GM19240 (cell line): ENCODE results near the gene ARMH3.
"Not testable (repeated sequence)": the region's sequence is repeated elsewhere in the genome, so short reads cannot be mapped to it uniquely, and the experiment has no call there.

Source experiments
- DNase-seq: peaks from one replicate; pipeline ENCODE4 v3.0.0; 2011; ENCODE audit warnings: low spot score; ENCODE audit not compliant: insufficient read length

The ARMH3 gene

DNA sequence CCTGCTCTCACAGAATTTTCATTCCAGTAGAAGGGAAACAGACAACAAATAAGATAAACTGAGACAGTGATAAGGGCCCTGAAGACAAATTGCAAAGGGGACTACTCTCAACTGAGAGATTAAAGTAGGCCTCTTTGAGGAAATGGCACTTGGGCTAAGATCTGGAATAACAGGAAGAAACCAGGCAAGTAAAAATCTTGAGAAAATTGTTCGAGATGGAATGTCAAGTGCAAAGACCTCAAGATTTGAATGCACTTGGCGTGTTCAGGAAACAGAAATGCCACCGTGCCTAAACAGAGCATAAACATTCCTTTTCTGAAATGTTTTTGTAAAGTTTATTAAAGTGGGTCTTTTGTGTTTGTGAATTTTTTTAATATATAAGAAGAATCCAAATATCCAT is 10.7 kb downstream of the ARMH3 start:
- DNase-seq = no peak

DNA sequence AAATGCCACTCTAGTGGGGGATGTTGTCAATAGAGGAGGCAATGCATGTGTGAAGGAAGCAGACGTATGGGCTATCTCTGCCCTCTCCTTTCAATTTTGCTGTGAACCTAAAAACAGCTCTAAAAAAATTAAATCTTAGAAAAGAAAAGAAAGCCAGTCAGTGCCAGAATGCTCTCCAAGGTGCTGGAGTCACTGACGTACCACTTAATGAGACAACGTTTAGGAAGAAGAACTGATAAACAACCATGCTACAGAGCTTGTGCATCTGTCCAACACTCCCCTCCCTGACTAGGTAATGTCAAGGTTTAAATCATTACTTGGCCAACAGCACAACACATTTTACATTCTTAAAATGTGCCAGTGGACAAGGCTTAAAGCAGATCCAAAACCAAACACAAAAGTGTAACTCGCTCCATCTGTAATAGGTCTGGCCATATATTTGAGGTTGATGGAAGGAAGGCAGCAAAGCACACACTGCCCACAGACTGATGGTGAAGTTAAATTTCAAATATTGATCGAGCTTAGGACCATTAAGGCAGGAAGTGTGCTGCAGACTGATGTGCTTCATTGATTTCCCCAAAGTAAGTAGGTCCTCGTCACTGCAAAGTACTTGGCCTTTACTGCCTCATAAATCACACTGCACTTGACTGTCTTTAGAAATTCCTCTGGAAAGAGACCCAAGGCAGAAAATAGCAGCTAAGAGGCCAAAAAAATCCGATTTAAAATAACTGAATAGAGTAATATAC is 15.5 kb downstream of the ARMH3 start:
- no peak for DNase-seq

DNA sequence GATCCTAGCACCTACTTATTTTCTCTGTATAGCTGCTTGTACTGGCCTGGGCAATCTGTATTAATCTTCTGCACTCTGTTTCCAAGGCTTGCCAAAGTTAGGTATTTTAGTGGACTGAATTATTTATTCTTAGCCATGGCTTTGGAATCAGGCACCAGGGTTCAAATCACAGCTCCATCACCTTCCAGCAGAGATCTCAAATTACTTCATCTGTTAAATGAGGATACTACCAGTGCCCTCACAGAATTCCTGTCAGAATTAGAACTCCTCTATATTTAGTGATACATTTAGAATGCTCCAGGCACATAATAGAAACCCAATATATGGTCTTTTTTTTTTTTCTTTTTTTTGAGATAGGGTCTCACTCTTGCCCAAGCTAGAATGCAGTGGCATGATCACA is 17.6 kb downstream of the ARMH3 start:
- DNase-seq = no peak

DNA sequence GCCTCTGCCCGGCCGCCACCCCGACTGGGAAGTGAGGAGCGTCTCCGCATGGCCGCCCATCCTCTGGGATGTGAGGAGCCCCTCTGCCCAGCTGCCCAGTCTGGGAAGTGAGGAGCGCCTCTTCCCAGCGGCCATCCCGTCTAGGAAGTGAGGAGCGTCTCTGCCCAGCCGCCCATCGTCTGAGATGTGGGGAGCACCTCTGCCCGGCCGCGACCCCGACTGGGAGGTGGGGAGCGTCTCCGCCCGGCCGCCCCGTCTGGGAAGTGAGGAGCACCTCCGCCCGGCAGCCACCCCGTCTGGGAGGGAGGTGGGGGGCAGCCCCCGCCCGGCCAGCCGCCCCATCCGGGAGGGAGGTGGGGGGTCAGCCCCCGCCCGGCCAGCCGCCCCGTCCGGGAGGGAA is 20.2 kb downstream of the ARMH3 start:
- not testable (repeated sequence) for DNase-seq

DNA sequence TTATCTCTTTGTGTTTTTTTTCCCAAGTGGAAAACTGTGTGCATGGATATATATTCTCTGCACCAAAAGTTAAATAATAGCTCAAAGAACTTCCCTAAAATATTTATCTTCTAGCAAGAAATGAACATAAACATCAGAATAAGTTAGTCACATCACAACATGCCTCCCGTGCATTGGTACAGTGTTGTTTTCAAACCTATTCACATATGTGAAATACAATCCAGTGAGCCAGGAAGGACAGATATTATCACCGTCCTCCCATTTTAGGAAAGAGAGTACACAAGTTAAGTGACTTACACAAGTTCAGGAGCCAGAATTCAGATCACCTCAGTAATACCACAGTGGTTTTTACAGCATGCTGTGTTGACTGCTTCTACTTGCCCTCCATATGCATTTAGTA is 22.2 kb downstream of the ARMH3 start:
- no peak for DNase-seq

DNA sequence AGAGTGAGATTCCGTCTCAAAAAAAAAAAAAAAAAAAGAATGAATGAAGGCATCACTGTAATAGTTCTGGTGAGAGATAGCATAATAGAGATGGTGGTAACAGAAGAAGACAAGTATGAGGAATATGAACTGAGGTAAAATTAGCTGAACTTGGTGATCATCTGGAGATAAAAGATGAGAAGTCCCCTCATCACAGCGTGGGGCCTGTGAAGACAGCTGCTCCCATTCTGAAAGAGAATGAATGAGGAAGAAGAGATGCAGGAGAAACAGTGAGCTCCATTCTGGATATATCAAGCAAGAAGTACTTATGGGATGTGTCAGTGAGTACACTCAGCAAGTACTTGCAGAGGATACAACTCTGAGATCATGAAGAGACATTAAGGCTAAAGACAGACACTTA is 28.7 kb downstream of the ARMH3 start:
- DNase-seq = no peak

DNA sequence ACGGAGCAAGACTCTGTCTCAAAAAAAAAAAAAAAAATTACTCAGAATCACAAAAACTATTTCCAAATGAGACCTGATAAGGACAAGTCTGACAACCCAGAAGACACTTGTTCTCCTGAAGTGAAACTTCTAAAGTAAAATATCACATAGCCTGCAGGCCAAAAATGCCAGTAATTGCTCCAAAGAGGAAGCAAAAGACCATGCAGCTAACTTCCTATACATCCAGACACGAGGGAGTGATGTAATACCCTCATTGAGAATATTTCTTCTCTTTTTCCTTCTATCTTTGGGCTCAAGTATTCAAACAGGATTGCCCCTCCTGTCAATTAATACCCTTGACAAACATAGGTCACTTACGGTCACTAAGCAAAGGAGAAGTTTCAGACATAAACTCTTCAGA is 31.2 kb downstream of the ARMH3 start:
- no peak for DNase-seq

DNA sequence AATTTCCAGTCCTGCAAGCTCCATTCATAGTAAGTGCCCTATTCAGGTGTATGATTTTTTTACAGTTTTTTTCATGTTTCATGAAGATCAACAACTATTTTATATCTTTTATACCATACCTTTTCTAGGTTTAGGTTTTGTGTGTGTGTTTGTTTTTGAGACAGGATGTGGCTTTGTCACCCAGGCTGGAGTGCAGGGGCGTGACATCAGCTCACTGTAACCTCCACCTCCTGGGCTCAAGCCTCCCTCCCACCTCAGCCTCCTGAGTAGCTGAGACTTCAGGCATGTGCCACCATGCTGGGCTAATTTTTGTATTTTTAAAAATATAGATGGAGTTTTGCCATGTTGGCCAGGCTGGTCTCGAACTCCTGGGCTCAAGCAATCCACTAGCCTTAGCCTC is 35.0 kb downstream of the ARMH3 start:
- no peak for DNase-seq

DNA sequence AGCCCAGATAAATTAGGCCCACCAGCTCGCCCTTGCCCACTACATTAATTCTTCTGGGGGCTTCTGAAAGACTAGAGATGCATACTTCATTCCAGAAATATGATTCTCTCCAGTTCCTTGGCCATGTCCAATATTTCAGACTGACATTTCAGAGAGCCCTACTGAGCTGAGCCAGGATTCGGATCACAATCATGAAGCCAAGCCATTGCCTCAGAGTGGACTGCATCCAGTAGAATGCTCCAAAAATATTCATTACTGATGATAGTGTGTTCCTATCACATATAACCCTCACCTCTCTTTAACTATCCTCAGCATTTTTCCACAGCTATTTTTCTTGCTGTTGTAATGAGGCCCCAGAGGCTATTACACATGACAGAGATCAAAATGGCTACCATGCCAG is 38.7 kb downstream of the ARMH3 start:
- DNase-seq = no peak

DNA sequence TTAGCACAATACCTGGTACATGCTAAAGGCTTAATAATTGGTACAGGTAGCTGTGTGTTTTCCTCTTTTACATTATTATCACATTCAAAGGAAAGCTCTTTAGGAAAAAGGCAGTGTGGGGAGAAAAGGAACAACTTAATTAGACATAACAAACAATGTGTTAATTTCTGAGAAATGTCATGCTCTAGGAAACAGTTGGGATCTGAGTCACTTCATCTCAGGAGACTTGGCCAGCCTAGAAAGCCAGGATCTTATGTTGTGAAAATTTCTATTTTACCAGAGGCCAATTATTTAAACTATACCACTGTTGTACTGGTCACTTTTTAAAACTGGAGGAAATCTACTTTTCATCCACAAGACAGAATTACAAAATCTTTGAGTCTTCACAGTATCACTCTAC is 39.6 kb downstream of the ARMH3 start:
- no peak for DNase-seq

DNA sequence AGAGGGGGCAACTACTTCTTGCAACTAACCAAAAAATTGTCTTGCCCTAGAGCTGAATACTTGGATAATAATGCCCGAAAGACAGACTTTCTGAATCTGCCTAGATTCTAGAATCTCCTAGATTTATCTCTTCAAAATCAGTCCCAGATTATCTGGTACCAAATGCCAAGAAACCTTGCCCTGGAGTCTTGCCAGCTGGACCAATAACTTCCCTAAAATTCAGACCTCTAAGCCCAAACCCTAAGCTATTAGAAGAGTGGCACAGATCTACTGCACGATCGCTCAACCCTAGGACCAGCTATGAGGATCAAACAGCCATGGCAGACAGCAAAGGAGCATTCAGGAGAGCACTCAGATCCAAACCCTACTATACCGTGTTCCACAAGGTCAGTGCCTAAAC is 45.0 kb downstream of the ARMH3 start:
- DNase-seq = no peak

DNA sequence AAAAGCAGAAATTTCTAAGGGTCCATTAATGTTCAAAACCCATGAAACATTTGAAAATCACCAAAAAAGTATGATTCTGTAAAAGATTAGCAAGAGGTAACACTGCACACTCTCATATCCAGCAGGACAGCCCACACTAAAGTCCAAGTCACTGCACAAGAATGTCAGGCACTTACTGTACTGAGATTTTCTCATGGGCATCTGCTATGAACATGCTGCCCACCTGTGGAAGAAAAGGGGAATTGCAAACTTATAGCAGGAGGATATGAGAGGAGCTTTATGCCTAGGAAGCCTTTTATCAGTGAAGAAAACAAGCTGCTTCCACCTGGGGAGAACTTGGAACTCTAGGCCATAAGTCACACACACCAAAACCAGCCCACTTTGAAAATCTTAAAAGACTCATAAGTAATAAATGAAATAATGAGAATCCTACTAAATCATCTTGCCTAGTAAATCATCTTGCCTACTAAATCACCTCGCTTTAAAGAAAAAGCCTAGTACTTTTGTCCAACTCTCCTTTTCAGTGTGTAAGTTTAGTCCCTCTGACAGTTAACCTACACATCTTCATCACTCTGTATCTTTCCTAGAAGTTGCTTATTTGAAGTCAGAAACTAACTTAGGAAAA is 46.1 kb downstream of the ARMH3 start:
- peak; percentile 33 for DNase-seq

DNA sequence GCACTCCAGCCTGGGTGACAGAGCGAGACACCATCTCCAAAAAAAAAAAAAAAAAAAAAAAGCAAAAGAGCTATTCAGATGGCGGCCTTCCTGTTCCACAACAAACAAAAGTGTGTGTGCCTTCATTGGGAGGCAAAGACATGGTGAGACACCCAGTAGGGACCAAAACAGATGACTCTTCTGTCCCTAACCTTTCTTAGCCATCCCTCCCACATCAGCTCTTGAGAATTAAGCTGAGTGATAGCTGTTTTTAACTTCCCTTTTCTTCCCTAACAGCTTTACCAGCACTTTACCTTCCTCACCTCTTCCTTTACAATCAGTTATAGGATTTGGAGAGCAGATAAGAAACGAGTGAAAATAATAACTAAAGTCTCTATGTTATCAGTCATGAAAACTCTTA is 48.2 kb downstream of the ARMH3 start:
- DNase-seq = no peak

DNA sequence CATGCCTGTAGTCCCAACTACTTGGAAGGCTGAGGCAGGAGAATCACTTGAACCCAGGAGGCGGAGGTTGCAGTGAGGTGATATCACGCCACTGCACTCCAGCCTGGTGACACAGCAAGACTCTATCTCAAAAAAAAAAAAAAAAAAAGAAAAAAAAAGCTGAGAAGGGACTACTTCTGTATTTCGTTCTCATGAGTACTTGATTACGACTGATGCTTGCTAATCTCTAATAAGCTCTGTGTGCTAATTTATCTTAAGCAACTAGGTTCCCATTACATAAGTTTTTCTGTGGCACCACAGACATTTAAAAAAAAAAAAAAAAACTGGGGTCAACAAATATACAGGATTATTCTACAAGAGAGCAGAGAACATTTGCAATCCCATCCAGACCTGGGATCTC is 48.9 kb downstream of the ARMH3 start:
- not testable (repeated sequence) for DNase-seq

DNA sequence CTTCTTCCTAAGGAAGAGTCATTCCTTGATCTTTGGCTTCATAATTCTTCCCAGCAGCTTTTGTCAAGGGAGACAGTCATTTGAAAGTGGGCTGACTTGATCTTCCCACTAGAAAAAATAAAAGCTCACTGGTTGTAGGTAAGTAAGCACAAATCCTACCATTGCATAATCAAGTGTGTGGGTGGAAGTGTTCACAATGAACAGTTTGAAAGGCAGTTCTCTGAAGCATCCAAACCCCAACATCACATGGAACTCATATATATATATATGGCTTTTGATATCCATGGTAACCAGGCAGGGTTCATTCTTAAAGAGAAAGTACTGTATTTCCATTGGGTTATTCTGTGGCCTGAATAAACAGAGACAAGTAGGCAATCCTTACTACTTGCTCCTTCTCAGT is 51.6 kb downstream of the ARMH3 start:
- no peak for DNase-seq

DNA sequence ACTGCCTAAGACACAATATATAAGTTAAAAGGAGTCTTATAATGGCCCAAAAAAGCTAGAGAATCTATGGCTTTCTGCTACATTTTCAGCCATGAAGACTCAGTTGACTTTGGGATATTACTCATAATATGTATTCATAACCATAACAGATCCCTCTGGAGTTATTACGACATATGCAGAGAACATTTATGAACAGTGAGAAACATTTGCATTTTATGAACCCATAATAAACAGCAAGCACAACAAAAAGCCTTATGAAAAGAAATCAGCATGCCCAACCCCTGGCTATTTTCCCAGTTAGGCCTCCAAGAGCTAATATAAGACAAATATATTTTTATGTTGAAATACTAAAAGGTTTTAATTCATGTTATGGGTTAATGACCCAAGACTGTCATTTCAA is 52.4 kb downstream of the ARMH3 start:
- DNase-seq = no peak

DNA sequence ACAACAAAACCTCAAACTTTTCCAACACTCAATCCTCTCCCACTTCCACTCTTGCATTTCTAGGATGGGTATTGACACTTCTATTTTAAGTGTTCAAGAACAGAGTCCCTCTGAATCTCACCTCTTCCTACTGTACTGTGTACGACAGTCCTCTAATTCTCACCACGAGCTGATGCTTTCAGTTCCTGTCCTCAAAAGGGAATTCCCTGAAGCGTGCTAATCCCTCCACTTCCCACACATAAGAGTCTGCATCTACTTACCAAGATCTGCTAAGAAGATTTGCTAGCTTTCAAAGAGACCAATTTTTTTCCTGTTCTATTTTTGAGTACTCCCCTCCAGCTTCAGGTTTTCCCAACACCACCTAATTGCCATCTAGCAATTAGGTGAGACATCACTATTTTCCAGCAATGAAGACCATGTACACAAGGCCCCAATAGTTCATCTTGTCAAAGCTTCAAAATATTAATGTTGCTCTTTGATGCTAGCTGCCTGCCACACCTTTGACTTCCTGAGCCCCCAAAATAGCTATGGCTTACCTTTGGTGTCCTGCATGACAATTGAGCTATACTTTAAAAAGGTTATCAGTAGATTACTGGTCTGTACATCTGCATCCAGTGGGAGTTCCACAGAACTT is 54.4 kb downstream of the ARMH3 start:
- DNase-seq = no peak

DNA sequence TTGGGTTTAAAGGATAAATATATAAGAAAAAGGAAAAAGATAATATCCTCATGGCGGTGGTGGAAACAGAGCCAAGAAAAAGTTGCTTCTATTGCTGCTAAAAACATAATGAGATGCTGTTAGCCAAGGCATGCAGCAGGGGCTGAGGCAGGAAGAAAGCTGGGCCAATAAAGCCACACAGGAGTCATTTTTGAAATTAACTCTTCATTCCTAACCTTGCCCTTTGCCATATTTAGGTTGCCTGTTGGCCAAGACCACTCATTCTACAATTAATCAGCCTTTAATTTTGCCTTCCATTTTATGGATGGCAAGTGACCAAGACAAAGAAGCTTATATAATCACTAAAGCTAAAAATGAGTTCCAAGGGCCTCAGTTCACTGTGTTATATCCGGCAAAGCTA is 58.2 kb downstream of the ARMH3 start:
- no peak for DNase-seq

DNA sequence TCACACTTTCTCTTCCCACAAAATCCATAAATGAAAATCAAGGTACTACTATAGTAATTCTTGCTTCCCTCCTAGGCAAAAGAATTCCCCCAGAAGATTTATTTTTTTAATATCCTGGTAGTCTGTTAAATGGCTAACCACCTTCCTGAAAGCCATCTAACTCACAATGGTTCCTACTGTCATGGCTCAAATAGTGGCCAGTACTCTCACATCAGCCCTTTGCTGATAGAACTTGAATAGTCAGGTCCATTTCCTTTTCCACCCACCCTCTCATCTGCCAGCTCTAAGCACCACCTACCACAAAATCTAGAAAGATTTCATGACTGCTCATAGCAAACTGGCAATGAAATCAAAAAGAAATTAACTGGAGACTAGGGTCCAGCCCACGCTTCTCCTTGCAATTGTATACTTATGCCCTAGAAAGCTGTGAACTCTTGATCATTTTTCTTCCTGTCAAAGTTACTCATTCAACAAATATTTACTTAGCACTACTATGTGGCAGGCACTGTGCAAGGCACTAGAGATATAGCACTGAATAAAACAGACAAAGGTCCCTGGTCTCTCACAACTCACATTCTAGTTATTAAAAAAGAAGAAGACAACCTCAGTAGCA is 60.4 kb downstream of the ARMH3 start:
- DNase-seq = no peak

DNA sequence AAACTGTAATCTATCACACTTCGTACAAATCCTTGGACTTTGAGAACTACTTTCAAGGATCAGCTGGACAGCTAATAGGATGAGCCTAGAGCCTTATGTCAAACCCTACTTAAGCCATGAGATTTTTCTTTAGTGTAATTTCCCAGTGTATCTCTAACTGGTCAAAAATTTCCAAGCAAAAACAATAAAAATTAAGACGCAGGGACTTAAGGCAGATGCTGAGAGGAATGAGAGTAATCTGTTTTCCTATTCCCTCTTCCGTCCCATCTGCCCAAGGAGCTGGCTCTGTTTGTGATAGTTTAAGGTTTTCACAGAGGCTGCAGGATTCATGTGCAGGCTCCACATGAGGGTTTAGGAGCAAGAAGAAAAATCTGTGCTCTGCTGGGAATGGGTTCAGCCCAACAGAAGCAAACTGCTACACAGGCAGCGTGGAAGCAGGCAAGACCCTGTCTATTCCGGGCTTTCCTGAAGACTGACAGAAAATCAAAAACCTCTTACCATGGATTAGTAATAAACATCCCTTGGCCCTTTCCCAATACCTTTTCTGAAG is 62.2 kb downstream of the ARMH3 start:
- no peak for DNase-seq

DNA sequence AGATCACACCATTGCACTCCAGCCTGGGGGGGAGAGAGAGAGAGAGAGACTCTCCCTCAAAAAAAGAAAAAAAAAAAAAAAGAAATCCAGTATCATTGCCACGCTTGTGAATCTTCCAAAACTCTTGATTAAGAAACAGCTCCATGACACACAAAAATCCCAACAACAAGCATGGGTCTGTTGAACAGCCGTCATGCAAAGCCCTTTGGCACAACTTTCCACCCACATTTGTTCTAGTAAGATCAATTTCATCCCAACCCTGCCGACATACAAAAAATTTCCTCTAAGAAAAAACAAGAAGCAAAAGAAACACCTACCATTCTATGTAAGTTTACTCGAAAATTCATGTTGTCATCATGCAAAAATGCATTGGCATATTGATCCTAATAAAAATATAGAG is 62.8 kb downstream of the ARMH3 start:
- no peak for DNase-seq

DNA sequence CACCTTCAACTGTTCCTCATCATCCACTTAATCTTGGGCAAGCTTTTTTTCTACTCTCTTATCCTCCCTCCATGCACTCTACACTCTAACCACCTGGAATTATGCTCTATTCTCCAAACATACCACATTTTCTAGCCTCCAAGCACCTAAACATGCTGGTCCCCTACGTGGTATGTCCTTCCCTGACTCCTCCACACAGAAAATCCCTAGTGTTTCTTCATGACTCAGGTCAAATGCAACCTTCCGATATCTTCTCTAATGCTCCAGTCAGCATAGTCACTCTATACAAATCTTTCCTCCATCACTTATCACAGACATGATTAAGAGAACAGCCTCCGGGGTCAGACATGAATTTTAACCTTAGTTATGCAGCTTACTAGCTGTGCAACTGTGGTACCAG is 68.8 kb downstream of the ARMH3 start:
- no peak for DNase-seq
